HG03196 (cell line): ENCODE data around the gene TPX2.

Source experiments
- ATAC-seq: cut with Tn5 transposase; IDR thresholded peaks from one replicate; pipeline ENCODE4 v1.9.1; 2021; ENCODE audit not compliant: unreplicated experiment

TPX2 gene, protein sequence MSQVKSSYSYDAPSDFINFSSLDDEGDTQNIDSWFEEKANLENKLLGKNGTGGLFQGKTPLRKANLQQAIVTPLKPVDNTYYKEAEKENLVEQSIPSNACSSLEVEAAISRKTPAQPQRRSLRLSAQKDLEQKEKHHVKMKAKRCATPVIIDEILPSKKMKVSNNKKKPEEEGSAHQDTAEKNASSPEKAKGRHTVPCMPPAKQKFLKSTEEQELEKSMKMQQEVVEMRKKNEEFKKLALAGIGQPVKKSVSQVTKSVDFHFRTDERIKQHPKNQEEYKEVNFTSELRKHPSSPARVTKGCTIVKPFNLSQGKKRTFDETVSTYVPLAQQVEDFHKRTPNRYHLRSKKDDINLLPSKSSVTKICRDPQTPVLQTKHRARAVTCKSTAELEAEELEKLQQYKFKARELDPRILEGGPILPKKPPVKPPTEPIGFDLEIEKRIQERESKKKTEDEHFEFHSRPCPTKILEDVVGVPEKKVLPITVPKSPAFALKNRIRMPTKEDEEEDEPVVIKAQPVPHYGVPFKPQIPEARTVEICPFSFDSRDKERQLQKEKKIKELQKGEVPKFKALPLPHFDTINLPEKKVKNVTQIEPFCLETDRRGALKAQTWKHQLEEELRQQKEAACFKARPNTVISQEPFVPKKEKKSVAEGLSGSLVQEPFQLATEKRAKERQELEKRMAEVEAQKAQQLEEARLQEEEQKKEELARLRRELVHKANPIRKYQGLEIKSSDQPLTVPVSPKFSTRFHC

DNA sequence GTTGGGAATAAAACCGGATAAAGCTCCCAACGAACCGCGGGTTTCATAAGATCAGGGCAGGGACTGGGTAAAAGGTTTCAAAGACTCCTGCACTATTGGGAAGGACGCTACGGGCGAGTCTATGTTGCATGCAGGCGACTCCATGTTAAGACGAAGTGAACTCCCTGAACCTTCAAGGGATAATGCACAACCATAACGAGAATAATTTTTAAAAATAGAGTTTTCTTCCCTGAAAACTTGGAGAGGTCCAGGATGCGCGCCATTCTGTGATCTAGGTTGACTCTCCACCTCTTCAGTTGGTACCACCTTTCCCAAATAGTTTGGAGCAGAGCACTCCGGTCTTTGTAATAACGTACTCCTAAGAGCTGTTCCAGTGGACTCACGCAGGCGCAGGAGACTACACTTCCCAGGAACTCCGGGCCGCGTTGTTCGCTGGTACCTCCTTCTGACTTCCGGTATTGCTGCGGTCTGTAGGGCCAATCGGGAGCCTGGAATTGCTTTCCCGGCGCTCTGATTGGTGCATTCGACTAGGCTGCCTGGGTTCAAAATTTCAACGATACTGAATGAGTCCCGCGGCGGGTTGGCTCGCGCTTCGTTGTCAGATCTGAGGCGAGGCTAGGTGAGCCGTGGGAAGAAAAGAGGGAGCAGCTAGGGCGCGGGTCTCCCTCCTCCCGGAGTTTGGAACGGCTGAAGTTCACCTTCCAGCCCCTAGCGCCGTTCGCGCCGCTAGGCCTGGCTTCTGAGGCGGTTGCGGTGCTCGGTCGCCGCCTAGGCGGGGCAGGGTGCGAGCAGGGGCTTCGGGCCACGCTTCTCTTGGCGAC is at the start of gene TPX2:
TSS of gene TPX2 (plus strand) at position 562 of the 821 bp plus-strand sequence. CDS start 18,187 bp downstream, outside the sequence.
- ATAC-seq = peak; percentile 94

DNA sequence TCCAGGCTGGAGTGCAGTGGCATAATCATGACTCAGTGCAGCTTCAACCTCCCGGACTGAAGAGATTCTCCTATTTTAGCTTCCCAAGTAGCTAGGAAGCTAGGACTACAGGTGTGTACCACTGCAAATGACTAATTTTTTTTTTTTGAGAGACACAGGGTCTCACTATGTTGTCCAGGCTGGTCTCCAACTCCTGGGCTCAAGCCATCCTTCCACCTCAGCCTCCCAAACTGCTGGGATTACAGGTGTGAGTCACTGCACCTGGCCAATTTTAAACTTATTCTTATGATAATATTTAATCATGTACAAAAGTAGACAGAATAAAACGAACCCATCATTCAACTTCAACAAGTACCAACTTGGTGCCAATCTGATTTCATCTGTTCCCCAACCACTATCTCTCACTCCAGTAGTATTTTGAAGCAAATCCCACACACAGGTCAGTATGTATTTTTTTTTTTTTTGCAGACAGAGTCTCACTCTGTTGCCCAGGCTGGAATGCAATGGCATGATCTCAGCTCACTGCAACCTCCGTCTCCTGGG is 48.9 kb upstream of the TPX2 start:
- no peak for ATAC-seq

DNA sequence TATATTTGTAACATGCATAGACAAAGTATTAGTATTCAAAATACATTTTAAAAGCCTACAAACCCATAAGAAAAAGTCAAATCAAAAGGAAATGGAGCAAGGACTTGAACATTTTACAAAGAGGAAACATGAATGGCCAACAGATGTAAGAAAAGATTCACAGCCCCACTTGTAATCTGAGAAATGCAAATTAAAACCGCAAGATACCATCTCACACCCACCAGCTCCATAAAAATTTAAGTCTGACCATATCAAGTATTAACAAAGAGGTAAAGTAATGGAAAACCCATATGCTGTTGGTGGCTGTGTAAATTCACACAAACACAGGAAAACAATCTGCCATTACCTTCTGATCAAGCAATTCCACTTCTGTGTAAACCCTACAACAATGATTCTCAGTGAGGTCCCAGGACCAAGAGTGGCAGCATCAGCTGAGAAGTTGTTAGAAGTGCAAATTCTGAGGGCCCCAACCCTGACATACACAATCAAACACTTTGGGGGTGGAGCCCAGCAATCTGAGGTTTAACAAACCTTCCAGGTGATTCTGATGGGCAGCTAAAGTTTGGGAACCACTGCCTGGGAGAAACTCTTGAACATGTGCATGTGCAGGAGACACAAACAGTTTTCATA is 47.3 kb upstream of the TPX2 start:
- no peak for ATAC-seq

DNA sequence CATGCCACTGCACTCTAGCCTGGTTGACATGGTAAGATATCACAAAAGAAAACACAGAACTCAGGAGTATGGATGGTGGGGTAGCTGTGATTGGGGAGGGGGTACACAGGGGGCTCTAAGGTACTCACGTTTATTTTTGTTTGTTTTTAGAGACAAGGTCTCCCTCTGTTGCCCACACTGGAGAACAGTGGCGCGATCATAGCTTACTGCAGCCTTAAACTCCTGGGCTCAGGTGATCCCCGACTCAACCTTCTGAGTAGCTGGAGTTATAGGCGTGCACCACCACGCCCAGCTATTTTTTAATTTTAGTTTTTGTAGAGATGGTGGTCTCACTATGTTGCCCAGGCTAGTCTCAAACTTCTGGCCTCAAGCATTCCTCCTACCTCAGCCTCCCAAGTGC is 45.7 kb upstream of the TPX2 start:
- ATAC-seq = no peak

DNA sequence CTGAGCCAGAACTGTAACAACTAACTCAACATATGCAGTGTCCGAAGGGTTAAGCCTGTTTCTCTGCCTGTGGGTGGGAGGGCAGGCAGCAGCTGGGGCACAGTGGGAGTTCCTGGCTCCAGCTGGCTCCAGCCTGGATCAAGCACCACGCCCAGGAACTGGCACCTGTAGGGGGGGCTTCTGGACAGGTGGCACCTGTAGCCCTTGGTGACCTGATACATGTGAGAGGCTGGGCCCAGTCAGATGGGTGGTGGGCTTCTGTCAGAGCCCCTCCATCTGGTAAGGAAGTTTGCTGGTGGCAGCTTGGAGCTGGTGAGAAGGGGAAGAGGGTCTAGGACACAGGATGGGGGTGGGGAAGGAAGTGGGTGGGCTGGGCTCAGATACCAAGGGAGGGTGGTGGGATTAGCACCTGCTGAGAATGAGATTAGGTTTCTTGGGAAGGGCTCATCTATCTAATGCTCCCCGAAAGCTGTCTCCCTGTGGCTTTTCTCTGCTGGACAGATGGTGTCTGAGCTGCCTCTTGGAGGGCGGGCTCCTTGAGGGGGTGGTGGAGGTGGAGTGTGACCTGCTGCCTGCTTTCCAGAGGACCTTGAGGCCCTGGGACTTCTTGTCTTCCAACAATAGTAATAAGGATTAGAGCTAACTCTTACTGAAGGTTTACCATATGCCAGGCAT is 45.0 kb upstream of the TPX2 start:
- no peak for ATAC-seq

DNA sequence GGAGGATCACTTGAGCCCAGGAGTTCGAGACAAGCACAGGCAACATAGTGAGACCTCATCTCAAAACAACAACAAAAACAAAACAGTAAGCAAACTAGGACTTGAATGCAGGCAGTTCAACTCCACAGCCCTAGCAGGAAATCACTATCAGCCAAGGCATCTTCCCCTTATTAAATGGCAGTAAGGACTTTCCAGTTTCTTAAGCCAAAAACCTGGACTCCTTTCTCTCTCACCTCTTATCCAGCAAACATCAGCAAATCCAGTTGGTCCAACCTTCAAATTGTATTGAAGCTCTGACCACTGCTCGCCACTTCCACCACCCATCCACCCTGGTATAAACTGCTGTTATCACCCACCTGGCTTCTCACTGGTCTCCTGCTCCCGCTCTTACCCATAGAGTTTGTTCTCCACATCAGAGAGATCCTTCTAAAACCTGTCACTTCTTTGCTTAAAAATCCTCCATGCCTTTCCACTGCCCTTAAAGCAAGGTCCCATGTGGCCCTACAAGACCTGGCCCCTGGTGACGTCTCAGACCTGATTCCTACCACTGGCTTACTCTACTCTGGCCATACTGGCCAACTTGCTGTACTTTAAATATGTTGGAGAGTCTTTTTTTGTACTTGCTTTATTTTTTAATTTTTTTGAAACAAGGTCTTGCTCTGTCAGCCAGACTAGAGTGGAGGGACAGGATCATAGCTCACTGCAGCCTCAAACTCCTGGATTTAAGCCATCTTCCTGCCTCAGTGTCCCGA is 44.1 kb upstream of the TPX2 start:
- ATAC-seq = no peak

DNA sequence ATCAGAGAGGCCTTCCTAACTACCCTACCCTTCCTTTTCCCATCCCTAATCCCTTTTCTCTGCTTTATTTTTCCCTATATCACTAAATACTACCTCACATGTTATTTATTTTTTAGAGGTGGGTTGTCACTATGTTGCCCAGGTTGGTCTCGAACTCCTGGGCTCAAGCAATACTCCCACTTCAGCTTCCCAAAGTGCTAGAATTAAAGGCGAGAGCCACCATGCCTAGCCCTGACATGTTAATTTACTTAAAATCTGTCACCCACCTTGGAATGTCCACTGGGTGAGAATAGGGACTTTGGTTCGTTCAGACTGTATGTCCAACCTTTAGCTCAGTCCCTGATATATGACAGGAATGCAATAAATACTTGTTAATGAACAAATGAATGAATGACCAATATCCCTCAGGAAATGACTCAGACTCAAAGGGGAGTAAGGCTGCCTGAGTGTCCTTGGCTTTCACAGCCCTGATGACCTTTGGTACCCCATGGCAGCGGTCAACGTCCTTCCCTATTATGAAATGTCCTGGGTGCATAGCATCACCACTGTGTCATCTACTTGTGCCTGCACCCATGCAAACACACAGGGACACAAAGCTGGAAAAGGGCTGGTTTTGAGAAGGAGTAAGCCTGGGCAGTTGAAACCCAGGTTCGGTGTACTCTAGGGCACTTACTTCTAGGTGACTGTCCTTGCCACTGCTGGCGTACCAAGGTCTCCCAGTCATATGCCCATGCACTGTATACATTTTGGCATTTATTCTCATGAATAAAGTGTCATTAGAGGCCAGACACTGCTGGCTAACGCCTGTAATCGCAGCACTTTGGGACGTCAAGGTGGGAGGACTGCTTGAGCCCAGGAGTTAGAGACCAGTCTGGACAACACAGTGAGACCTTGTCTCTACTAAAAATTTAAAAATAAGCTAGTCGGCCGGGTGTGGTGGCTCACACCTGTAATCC is 43.0 kb upstream of the TPX2 start:
- ATAC-seq = no peak

DNA sequence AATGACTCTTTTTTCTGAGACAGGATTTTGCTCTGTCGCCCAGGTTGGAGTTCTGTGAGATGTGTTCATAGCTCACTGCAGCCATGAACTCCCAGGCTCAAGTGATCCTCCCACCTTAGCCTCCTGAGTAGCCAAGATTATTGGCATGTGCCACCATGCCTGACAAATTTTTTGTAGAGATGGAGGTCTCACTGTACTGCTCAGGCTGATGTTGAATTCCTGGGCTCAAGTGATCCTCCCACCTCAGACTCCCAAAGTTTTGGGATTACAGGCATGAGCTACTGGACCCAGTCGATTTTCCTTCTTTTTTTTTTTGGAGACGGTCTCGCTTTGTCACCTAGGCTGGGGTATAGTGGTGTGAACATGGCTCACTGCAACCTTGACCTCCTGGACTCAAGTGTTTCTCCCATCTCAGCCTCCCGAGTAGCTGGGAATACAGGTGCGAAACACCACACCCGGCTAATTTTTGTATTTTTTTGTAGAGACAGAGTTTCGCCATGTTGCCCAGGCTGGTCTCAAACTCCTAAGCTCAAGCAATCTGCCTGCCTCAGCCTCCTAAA is 40.8 kb upstream of the TPX2 start:
- no peak for ATAC-seq

DNA sequence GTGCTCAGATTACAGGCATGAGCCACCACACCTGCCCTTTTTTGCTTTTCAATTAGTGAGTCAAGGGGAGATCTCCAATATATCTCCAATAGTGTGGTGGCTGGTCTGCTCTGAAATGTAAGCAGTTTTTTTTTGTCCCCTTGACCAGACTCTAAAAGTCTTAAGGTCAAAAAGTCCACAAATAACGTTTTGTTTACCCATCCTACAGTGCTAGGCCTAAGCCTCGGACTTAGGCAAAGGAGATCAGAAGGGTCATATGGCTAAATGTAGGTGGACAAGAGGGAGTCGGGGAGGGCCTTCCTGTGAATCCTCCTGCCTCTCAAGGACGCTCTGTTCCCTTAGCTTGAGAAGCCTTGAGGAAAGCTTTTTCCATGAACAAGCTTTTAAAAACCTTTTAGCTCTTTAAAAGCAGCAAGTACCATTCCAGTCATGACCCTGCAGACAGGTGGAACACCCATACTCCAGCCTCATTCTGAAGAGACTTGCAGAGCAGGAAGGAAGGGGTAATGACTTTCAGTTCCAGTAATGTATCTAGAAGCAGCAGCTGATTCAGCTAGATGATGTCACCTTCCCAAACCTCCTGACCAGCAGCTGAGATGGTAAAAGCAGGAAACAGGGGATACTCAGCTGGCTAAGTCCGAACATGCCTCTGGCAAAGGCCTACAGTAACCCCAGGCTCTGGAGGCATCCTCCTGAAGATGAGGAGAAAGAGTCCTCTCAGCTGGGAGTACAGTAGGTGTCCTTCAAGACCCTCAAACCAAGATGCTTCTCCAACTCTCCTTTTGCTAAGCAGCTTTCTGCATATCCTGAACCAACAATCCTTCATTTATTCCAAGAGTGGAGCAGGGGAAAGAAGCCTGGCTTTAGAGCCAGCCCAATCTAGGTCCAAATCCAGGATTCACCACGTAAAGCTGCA is 40.0 kb upstream of the TPX2 start:
- ATAC-seq = peak; percentile 91

DNA sequence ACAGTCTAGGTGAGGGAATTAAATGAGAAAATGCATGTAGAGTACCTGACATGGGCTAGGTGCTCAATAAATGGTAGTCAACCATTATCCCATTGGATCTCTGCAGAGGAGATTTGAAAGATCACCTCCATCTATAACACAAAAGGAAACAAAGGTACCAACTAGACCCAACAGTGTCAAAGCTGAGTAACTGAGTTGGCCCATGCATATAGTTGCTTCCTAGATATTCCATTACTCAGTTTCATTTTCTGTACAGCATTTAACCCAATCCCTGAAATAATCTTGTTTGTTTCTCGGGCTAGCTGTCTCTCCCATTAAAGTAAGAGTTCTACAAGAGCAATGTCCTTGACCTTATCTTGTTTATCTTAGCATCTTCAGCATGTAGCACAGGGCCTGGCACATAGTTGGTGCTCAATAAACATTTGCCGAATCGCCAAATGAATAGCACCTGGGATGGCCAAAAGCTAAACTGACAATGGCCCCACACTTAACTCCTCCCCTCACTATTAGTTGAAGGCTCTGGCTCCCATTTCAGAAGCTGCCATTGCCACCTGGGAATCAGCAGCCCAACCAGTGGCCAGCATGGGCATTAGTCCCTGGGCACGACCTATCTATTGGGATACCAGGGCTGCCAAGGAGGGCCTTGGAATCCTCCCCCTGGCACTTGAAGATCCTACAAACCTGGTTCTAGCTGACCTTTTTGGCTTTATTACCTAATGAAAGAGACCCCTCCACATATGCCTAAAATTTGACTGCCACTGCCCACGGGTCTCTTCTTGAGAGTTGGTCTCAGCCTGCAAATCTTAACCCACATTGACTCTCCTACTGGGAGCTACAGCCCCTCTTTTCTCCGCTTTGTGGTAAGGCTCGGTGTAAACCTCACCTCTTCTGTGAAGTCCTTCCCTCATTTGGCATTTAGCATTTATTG is 39.0 kb upstream of the TPX2 start:
- ATAC-seq = no peak

DNA sequence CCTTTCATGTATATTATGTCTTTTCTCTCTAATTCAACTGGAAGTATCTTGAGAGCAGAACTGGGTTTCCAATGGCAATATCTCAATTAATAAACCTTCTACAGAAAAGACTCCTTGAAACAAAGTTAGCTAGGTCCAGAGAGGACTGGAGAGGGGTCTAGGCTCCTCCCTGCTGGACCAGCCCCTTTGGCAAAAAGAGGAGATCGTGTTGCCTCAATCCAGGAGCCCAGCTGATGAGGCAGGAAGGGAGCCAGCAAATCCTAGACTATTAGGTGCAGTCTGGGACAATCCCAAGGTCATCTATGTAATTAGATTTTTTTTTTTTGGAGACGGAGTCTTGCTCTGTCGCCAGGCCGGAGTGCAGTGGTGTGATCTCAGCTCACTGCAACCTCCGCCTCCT is 38.3 kb upstream of the TPX2 start:
- ATAC-seq = no peak

DNA sequence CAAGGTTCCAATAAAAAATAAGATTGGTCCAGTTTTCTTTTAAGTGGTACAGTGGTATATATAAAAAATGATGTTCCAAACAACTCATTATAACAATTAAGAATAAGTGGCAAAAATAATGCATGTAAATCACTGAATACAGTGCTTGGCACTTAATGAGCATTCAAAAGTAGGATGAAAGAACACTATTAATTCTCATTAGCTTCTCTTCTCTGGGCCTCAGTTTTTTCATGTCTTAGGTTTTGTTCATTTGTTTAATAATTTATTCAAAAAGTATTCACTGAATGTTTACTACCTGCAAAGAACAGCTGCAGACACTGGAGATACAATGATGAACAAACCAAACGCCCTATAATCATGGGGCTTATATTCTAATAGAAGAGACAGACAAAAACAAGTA is 37.5 kb upstream of the TPX2 start:
- no peak for ATAC-seq

DNA sequence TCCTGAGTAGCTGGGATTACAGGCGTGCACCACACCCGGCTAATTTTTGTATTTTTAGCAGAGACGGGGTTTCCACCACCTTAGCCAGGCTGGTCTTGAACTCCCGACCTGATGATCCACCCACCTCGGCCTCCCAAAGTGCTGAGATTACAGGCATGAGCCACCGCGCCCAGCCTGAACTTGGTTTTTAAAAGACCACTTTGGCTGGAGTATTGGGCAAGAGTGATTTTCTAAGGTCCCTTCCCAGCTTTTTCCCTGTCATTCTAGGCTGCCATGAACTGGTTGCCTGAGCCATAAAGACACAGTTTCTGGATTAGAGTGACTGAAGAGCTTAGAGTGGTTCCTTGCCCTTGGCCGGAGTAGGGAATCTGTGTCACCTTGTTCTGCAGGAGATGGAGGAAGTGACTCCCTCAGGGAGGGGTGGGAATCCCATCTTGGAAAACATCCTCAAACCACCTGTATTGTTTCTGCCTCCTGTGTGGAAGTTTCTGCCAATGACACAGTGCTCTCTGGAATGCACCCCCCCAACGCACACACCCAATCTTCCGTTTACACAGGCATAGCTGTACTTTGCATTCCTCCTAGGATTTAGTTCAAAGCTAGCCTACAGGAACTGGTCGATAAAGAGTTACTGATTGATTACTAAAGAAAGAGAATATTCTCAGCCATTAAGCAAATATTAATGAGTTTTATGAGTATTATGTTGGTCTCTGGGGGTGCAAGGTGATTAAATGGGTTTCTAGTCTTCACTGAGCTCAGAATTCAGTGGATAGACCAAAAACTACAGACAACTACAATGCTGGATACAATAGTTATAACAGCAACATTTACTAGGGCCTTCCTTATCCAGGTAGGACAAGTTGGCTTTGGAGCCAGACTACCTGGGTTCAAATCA is 34.6 kb upstream of the TPX2 start:
- no peak for ATAC-seq

DNA sequence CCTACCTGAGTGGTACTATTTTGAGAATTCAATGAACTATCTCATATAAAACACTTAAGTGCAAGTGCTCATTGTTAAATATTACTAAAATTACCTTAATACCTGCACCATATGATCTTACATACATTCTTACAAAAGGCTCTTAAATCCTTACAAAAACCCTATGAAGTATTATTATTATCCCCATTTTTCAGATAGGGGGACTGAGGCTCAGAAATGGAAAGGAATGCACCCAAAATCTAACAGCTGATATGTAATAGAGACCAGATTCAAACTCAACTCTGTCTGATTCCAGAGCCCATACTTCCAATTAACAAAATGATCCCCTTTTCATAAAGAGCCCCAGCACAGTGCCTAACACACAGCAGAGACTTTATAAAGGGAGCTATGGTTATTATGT is 33.9 kb upstream of the TPX2 start:
- ATAC-seq = no peak
